HG02981 (cell line): ENCODE measurements around the gene TAF1B.

ENCODE experiments used
- ATAC-seq: cut with Tn5 transposase; IDR thresholded peaks from one replicate; pipeline ENCODE4 v1.9.1; 2021; ENCODE audit warnings: mild to moderate bottlenecking, moderate library complexity; ENCODE audit not compliant: unreplicated experiment

Gene TAF1B

DNA sequence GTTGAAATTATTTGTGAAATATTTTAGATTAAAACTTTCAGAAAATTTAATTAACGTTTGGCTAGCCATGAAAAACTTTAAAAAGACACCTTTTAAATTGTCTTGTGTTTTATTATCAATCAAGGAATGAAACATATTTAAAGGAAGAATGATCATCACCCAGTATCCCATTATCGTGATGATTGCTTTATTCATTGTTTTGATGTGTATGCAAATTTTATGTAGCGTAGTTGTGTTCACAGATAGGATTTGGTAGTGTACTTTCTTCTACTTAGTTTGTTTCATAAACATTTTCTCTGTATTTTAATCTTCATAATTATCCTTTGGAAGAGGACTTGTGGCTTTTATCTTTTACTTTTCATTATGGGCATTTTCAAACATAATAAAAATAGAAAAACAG is 116.0 kb downstream of the TAF1B start:
- no peak for ATAC-seq

DNA sequence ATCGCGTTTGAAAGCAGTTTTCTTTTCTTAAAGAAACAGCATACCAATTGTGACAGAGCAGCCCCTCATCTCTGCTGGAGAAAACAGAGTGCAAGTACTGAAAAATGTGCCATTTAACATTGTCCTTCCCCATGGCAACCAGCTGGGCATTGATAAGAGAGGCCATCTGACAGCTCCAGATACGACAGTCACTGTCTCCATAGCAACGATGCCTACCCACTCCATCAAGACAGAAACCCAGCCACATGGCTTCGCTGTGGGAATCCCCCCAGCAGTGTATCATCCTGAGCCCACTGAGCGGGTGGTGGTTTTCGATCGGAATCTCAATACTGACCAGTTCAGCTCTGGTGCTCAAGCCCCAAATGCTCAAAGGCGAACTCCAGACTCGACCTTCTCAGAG is 117.7 kb downstream of the TAF1B start:
- no peak for ATAC-seq

DNA sequence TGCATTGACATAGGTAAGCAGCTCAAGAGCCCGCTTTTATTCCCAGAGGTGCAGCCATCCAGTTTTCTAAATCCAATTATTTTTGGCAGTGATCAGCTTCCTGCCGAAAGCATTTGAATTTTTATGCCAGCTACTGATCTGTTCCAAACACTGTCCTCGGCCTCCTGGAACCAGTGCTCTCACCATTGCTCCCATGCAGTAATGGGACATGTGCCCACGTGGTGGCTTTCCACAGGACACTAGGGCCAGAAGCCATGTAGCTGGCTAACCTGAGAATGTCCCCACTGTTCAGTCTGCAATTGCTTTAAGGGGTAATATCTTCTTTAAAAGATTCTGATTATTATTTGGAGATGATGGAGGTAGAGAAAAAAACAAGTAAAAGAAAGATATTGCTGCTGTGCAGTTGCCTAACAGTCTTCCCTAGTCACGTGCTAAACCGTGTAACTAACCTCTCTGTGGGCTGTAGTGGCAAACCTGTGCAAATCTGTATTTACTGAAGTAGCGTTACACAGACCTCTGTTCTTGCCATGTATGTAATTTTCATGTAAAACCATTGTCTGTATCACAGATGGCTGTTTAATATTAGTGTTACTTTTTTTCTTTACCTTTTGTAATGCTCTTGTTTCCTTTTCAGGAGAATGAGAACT is 121.2 kb downstream of the TAF1B start:
- ATAC-seq = no peak

DNA sequence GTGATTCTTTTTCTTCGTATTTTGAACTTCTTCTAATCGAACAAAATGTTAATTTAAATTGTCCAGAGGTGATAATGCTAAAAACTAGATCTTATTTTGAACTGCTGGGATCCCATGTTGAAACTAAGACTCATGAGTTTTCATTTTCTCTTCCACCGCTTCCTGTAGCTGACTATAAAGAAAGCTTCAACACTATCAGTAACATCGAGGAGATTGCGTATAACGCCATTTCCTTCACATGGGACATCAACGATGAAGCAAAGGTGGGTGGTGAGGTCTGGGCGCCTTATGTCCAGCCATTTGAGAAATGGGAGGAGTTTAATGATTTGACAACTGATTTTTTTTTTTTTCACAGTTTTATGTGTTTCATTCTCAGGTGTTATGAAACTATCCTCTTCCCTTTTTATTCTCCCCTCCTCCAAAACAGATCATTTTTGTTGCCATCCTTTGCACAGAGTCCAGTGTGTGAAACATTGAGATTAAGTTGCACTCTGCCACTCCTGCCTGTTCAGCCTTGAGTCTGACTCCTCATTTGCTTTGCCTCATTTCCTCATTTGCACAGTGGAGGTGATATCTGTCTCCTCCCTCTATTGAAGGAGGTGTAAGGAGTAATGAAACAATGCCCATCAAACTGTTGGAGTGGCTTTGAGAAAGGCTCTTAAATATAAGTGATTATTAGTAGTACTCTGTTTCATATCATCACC is 122.0 kb downstream of the TAF1B start:
- no peak for ATAC-seq

DNA sequence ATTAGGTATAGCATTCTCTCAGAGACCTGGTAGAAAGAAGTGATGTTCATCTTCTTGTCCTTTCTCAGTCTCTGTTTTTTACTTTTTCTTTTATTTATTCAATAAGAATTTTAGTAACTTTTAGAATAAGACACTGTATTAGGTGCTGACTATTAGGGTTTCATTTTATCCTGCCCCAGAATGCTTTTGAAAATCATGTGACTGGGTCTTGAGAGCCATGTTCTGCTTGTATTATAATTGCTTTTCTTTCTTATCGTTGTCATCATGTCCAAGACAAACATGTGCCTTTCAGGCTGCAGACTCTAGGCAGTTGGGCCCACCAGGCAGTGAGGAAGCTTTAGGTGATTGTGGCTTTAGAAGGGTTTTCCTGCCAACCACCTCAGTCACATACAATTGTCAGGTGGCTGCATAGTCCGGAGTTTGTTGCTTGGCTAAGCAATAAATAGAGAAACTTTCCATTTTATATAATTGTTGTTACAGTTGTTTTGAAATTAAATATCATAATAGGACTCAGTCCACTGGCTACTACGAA is 123.3 kb downstream of the TAF1B start:
- no peak for ATAC-seq

DNA sequence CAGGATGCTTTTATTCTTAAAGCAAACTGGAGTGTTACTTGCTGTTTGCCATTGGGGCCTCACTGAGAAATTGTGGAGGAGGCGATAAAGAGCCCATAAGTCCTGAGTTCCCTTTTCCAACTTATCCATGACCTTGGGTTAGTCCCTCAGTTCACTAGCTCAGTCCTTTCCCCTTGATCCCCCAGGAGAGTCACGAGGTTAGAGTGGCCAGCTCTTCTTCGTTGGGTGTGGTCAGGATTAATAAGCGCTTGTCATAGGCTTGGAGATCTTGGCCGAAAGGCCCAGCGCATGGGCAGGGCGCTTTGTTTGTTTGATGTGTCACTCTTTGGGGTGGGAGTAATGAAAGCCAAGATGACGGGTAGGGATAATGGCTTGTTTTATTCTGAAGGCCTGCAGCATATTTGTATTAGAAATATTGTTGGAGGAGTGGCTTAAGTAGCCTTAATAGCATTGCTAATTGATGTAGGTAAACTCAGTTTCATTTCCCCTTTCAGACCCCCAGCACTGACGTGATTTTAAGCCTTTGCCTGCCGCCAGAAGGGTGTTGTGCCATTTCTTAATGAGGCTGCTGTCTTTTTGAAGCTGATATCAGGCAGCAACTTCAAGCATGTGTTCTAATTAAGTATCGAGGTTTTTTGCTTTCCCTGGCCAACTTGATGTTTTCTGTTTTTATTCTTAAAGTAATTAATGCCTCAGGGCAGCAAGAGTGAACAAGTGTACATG is 123.9 kb downstream of the TAF1B start:
- ATAC-seq = peak; percentile 53

DNA sequence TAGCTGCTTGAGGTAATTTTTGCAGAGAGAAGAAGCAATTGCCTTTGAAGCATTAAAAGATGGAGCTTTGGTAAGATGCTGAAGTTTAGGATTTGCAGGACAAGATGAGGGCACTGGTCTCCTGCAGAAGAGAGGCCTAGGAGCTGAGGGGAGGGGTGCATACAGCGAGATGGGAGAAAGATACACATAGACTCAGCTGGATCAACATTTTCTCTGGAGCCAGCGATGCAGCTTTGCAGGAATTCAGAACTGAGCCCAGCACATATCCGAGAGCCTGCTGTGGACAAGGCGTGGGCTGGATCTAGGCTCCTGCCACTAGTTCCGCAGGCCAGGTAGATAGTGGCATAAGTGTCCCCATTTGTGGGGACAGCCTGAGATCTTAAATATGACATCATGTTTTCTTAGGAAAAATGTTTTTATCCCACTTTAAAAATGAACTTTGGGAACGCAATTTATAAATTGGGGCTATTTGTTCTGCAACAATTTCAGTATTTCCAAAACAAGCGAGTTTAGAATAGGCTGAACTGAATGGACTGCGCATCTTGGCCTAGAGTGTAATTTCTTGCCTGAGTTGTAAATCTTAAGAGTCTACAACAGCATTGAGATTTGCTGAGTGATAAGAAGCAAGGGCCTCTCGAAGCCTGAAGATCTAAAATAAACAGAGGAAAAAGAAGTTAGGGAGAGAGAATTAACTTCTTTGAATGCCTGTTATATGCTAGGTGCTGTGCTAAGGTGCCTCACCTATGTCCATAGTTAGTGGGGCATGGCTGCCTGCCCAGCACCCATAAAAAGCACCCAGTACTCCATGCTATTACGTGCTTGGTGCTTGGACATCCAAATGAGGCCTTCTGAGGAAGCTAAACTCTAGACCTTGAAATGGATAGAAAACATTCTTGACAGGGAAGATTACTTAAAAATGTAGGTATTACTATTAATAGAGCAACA is 125.6 kb downstream of the TAF1B start:
- ATAC-seq = no peak

DNA sequence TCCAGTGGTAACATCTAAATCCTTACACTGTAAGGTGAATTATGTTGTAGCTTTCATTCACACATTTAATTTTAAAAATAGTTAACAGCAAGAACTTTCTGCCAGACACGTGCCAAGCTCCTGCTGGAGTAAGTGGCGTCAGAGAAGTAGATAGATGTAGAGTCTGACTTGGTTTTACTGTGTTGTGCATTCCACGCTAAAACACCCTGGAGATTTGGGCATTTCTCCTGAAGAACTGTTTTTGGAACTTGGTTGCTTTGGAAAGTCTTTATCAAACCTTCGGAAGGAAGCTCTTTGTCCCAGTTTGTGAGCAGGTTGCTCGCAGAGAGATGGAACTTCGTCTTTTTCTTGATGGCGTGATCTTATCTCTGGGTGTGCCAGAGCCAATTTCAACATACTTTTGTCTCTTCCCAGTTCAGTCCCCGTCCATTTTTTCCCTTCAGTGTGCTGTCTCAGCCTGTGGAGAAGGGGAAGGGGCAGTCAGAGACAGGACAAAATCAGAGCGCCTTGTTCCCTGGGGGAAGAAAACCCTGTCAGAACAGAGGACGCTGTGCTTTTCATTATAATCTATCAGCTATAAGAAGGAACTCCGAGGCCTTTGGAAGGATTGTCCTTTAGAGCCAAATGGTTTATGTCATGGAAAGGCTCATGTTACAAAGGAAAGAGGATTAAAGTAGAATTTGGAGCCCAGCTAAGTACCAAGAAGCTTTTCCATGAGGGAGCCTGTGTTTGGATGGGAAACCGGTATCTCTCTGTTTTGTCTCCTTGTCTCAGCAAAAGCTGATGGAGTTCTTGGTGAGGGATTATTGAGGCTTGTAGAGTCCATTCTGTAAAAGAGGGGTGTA is 127.1 kb downstream of the TAF1B start:
- no peak for ATAC-seq

DNA sequence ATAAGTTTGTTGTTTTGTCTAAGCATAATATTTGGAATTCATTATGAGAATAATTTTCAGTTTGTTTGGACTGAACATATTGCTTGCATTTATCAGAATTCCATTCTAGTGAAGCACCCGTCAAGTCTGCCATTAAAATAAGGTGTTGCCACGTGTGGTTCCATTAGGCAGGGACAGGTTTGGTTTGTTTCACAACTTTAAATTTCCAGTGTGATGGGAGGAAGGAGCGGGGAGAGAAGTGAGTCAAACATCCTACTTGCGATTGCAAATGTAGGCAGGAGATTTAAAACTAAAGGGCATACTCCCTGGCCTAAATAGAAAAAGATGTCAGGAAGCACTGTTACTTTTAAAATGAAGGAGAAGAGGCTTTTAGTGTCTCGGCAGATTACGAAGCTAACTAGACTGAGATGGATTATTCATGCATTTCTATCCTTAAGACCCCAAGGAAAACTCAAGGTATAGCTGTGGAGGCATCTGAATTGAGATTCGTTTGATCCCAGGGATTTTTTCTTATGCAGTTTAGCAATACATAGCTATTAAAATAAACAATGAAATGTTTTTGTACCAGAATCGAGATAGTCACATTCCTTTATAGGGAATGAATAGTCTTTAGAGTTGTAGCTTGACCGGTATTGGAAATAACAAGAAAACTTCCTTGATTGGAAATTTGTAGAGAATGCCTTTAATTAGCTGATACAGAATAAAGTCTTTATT is 128.0 kb downstream of the TAF1B start:
- no peak for ATAC-seq

DNA sequence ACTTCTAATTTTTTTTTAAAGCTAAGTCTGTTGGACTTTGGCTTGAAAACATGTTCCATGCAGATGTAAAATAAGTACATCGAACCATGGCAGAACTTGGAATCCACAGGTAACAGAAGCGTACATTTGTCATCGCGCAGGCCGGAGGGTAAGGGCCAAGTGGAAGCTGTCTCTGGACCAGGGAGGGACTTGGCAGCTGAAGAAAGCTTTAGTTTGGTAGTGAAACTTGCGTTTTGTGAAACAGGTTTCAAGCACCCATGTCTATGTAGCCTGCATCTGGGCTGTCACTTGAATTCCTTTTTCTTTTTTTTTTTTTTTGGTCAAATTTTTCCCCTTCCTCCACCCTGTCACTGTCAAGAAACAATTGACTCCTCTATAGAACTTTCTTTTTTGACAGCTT is 128.6 kb downstream of the TAF1B start:
- no peak for ATAC-seq

DNA sequence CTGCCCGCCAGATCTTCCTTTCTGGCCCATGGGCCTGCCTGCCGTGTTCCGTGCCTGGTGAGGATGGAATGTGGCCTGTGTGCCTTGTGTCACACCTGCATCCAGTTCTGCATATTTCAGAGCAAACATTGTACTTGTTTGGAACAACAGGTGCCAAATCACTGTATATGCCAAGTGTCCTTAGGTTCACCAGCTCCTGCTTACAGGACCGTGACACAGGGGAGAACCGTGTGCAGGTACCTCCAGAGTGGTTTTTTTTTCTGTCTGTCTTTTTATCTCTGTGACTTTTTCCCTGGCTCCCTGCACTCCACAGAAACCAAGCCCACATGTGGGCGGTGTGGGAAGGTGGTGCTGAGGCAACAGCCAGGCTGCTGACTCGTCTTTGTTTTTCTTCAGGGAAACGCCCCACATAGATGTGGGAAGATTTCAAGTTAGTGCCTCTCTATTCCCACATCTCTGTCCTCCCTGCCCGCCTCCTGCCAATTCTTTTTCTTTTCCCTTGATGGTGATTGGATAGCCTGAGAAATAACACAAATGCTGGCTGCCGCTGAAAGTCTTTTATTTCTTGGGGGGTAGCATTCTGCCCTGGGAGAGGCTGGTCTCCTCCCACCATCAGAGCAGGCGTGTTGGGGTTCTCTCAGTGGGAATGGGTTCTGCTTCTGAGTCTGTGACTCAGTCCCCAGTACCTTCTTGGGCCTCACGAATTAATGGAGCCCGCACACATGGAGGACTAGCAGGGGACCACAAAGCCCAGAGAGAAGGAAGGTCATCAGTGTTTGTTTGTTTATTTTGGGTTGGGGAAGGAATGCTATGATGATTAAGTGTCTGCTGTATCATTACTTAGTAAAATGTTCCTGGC is 129.6 kb downstream of the TAF1B start:
- no peak for ATAC-seq

DNA sequence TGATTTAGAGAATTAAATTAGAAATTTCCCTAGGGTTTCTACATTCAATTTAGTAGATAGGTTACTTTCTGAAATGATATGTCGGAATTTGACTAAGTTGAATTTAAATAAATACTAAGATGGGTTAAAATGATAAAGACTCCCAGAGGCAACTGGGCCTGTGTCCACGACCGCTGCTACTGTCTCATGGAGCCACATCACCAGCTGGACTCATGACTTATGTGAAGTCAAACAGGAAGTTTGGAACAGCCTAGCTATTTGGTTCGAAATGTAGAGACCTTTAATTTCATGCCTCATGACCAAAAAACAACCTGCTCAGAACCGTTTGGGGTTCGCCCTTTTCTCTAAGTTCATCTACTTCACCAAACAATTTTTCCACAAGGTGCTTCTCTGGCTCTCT is 130.4 kb downstream of the TAF1B start:
- no peak for ATAC-seq

DNA sequence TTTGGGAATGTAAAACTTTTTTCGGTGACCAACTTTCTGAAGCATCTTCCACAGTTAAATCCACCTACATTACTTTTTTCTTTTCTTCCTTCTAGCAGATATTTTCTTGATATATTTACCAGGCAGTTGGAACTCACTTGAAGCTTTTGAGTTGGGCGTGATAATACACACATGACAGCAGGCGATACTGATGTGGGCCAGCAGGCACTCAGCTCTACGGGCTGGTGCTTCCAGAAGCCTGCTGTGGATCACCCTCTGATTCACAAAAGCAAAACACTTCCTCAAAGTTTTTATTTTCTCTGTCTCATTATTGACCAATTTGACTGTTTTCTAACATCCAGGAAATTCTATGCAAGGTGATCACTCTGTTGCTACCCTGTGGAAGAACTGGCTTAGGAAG is 131.1 kb downstream of the TAF1B start:
- no peak for ATAC-seq

DNA sequence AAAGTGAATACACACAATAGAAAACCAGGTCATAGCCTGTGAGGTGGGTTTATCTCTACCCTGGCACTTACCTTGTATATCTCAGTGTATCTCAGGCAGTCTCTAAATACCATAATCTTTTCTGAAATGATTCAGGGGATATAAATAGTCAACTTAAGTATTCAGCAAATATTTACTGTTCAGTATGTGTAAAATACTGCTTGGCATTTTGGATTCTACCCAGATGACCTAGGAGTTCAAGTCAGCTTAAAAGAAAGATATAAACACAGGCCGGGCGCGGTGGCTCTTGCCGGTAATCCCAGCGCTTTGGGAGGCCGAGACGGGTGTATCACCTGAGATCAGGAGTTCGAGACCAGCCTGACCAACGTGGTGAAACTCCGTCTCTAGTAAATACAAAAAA is 132.1 kb downstream of the TAF1B start:
- no peak for ATAC-seq

DNA sequence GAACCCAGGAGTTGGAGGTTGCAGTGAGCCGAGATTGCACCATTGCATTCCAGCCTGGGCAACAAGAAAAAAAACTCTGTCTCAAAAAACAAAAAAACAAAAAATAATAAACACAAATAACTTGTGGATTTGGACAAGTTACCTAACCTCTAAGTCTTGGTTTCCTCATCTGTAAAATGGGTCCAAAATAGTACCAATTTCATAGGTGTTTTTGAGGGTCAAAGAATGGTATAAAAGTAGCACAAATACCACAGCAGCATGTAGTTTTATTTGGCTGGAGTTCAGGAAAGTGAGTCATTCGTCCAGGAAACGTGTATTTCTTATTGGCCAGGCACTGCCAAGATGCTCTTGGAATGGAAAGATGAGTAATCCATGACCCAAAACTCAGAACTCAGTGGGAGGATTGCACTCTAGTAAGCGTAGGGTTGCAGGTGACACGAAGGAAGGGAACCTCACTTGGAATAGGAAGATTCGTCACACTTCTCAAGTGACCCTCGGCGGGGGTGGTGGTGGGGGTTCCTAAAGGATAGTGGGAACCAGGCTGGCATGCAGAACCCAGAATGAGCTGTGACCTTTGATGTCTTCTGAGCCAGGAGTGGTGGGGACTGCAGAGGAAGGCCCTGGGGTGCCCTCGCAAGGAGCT is 132.7 kb downstream of the TAF1B start:
- ATAC-seq = no peak

DNA sequence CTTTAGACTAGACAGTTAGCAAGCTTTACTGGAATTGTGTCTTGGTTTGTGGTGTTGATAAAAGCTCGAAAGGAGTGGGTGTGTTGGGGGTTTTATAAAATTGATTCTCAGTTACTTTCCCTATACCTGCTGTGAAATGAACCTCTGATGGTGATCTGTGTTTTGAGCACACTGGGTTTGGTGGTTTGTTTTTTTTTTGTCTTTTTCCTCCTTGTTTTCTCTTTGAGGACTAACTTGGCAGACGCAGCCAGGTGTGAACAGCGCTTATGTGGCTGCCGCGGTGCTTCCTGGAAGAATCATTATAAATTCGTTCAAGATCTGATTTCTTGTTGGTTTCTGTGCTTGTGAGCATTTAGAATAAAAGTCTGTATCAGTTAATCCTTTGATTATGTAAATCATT is 136.7 kb downstream of the TAF1B start:
- ATAC-seq = no peak

DNA sequence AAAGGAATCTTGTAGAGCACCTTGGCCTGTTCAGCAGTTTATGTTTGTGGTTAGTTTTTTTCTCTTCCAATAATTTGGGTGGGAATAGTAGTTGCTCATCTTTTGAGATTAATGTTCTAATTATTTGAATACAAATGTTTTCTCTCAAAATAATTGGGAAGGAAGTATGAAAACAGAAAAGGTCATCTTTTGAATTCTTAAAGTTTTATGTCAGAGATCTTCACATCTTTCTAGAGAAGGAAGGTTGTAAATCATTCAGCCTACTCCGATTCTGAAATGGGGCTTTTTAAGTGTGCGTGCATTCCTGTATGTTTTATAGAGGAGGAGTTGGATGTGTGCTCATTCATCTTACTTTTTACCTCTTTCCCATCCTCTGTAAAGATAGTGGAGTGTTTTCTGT is 137.2 kb downstream of the TAF1B start:
- ATAC-seq = no peak

DNA sequence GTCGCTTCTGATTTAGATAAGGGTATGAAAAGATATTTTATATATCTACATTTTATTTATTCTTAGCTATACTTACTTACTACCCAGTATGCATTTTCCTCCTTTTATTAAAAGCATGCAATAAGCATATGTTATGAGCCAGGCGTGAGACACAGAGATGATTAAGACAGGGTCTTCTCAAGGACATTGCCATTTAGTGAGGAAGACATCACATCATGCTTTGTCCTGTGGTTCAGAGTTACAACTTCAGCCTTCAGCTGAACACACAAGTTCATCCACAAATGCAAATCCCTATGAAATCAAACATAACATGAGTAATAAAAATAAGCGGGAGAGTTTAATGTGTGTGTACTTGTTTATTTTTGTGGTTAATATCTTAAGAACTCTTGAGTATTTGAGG is 138.4 kb downstream of the TAF1B start:
- no peak for ATAC-seq
